B cell (primary cell): ENCODE data around the gene TRIM40. TPM values are rescaled to one million over a fixed set of nuclear protein-coding genes. Genes with fewer than 3 reads are reported as not detected.
"Not testable (repeated sequence)": the region's sequence is repeated elsewhere in the genome, so short reads cannot be mapped to it uniquely, and the experiment has no call there.

ENCODE experiments used
- ATAC-seq: fragments of 200-7000 bp; cut with Tn5 transposase; one replicate; pipeline ENCODE4 v1.10.0; 2021; ENCODE audit warnings: low read depth, mild to moderate bottlenecking, moderate number of reproducible peaks, moderate library complexity
- CTCF ChIA-PET: fragments of 350-600 bp; sonication (Branson Sonifier 250); formaldehyde crosslinking; loops from one replicate; lab custom pipeline; 2021; ENCODE audit warnings: antibody characterized with exemption, inconsistent platforms; lab: Charles Lee
- POLR2A ChIA-PET: fragments of 350-600 bp; sonication (Branson Sonifier 250); formaldehyde crosslinking; loops from one replicate; lab custom pipeline; 2021; ENCODE audit warnings: antibody characterized with exemption; lab: Charles Lee
- DNase-seq: peaks from one replicate; pipeline ENCODE4 v3.0.0; 2013
- H2AFZ ChIP-seq: 2 replicates; pipeline ENCODE4 v1.6.1; 2012; ENCODE audit warnings: mild to moderate bottlenecking, low read depth, low read length; ENCODE audit not compliant: insufficient read depth, poor library complexity, severe bottlenecking
- H3K27ac ChIP-seq, 2 donors: 1 replicate in 1 of 2; 2 replicates in 1 of 2; pipeline ENCODE4 v1.5.1; 2012 to 2013; ENCODE audit warnings: low read length in 2 of 2, mild to moderate bottlenecking in 2 of 2, moderate library complexity in 1 of 2
- H3K27me3 ChIP-seq, 4 experiments: fragments of 200-600 bp in 1 of 4; sonication (generic) in 1 of 4; replicated peaks in 1 of 4; 1 replicate in 2 of 4; 2 replicates in 2 of 4; pipeline versions ENCODE4 v1.6.1 to v1.7.0; 2013 to 2016; ENCODE audit warnings: low read length in 3 of 4, mild to moderate bottlenecking in 2 of 4, mixed read lengths in 1 of 4, moderate library complexity in 1 of 4; ENCODE audit not compliant: insufficient read depth in 4 of 4, control insufficient read depth in 3 of 4; ENCODE audit errors: control extremely low read depth in 1 of 4
- H3K36me3 ChIP-seq, 2 experiments: replicated peaks in 1 of 2; 1 replicate in 1 of 2; 2 replicates in 1 of 2; pipeline versions ENCODE4 v1.6.1 to v1.7.1; 2013; ENCODE audit warnings: low read length in 1 of 2; ENCODE audit not compliant: insufficient read depth in 2 of 2, control insufficient read depth in 1 of 2; ENCODE audit errors: control extremely low read depth in 1 of 2, extremely low read depth in 1 of 2
- H3K4me1 ChIP-seq, 2 donors: fragments of 200-600 bp in 1 of 2; sonication (generic) in 1 of 2; 1 replicate in 1 of 2; 2 replicates in 1 of 2; pipeline versions ENCODE4 v1.5.1 to v1.6.1; 2013 to 2017; ENCODE audit warnings: low read length in 2 of 2; ENCODE audit not compliant: control insufficient read depth in 2 of 2, insufficient read depth in 2 of 2
- H3K4me2 ChIP-seq: replicated peaks from 2 replicates; pipeline ENCODE3; 2012; ENCODE audit warnings: mild to moderate bottlenecking, low read depth, low read length; ENCODE audit not compliant: poor library complexity, severe bottlenecking
- H3K4me3 ChIP-seq, 5 experiments: fragments of 200-600 bp in 1 of 5; sonication (generic) in 1 of 5; 1 replicate in 3 of 5; 2 replicates in 2 of 5; pipeline versions ENCODE4 v1.5.1 to v1.7.0; 2011 to 2016; ENCODE audit warnings: low read length in 4 of 5, mild to moderate bottlenecking in 4 of 5, low read depth in 2 of 5, control low read depth in 1 of 5, moderate library complexity in 1 of 5; ENCODE audit not compliant: insufficient read depth in 1 of 5; ENCODE audit errors: control extremely low read depth in 1 of 5, extremely low read depth in 1 of 5
- H3K79me2 ChIP-seq: fragments of 200-600 bp; sonication (generic); one replicate; pipeline ENCODE4 v1.6.0; 2016; ENCODE audit warnings: low read length; ENCODE audit not compliant: control insufficient read depth, insufficient read depth
- H3K9ac ChIP-seq: fragments of 200-600 bp; sonication (generic); 2 replicates; pipeline ENCODE4 v1.6.1; 2017; ENCODE audit warnings: mild to moderate bottlenecking, low read length, moderate library complexity
- H3K9me3 ChIP-seq, 3 donors: one replicate each; pipeline versions ENCODE4 v1.6.1 to v1.7.1; 2013; ENCODE audit warnings: low read length in 2 of 3; ENCODE audit not compliant: control insufficient read depth in 2 of 3, insufficient read depth in 1 of 3; ENCODE audit errors: control extremely low read depth in 1 of 3
- H4K20me1 ChIP-seq: 2 replicates; pipeline ENCODE4 v1.6.0; 2012; ENCODE audit warnings: mild to moderate bottlenecking, low read length; ENCODE audit not compliant: insufficient read depth, control insufficient read depth, poor library complexity, severe bottlenecking
- H3K27ac Mint-ChIP-seq: one replicate; pipeline ENCODE4 v1.8.0; 2021; ENCODE audit warnings: mixed read lengths
- H3K27me3 Mint-ChIP-seq: one replicate; pipeline ENCODE4 v1.8.0; 2021; ENCODE audit warnings: mixed read lengths
- H3K4me1 Mint-ChIP-seq: one replicate; pipeline ENCODE4 v1.8.0; 2021; ENCODE audit warnings: mixed read lengths
- H3K4me3 Mint-ChIP-seq: one replicate; pipeline ENCODE4 v1.8.0; 2021; ENCODE audit warnings: mixed read lengths
- H3K9me3 Mint-ChIP-seq: one replicate; pipeline ENCODE4 v1.8.0; 2022; ENCODE audit warnings: mixed read lengths; ENCODE audit not compliant: insufficient read depth
- EZH2 ChIP-seq: IDR thresholded peaks from 2 replicates; pipeline ENCODE4 v1.6.1; 2012; ENCODE audit warnings: borderline replicate concordance, low read depth, mild to moderate bottlenecking, moderate library complexity, low read length; ENCODE audit not compliant: insufficient read depth, poor library complexity, severe bottlenecking
- WGBS: methylation state at CpG from one replicate; pipeline ENCODE4 v1.1.5; 2013; ENCODE audit warnings: missing lambda C conversion rate; ENCODE audit not compliant: insufficient coverage; 5-methylcytosine and 5-hydroxymethylcytosine counted together
- intact Hi-C: fragments of 100-400 bp; cut with micrococcal nuclease; formaldehyde crosslinking; loops from one replicate; pipeline ENCODE4 v1.10.0; 2022
- polyA plus RNA-seq: library from polyadenylated mRNA; depleted of rRNA; stranded (reverse); fragments of >200 nt; gene quantifications from 2 replicates; pipeline ENCODE4 v1.2.3, GENCODE V29; 2012
- total RNA-seq, 2 donors: library from RNA; stranded (reverse); fragments of 120-200 nt in 1 of 2; gene quantifications; 1 replicate in 1 of 2; 2 replicates in 1 of 2; pipeline versions ENCODE4 v1.2.3 to v1.2.4, GENCODE V29; 2013 to 2022
- TF ChIP-seq, protein P1 (sequence below): fragments of 200-600 bp; IDR thresholded peaks from one replicate; pipeline ENCODE4 v1.8.0; 2022; ENCODE audit warnings: antibody characterized with exemption, mild to moderate bottlenecking

TRIM40 gene
- total and polyA plus RNA-seq, 2 donors (not counting 1 experiment from before 2014, with no cell fraction given), result not detected

GRCh38 chr6:30136570-30137286 is 788 bp downstream of the TRIM40 start:
- Mint-ChIP-seq H3K27ac (no peak overlapping the region), H3K4me1 (no peaks in the 10 kb centered on the region), H3K9me3 (no peaks in the 10 kb centered on the region), H3K27me3 (peaks cover 44% of the 10 kb centered on the region), H3K4me3 (no peak overlapping the region)
- no peaks in the 10 kb centered on the region for H4K20me1 ChIP-seq
- DNase-seq (no peak), ATAC-seq (no peak)
- ChIA-PET POLR2A (no interaction called here), CTCF (interaction anchor here (1.5 kb wide), 1 partner anchor 34 kb away, joined by 6 read pairs; no protein-coding TSS in a partner anchor)
- no peaks in the 10 kb centered on the region for H3K36me3 ChIP-seq
- no peak overlapping the region for H3K4me2 ChIP-seq
- H3K79me2 ChIP-seq, result no peaks in the 10 kb centered on the region
- TF ChIP-seq, protein P1, sequence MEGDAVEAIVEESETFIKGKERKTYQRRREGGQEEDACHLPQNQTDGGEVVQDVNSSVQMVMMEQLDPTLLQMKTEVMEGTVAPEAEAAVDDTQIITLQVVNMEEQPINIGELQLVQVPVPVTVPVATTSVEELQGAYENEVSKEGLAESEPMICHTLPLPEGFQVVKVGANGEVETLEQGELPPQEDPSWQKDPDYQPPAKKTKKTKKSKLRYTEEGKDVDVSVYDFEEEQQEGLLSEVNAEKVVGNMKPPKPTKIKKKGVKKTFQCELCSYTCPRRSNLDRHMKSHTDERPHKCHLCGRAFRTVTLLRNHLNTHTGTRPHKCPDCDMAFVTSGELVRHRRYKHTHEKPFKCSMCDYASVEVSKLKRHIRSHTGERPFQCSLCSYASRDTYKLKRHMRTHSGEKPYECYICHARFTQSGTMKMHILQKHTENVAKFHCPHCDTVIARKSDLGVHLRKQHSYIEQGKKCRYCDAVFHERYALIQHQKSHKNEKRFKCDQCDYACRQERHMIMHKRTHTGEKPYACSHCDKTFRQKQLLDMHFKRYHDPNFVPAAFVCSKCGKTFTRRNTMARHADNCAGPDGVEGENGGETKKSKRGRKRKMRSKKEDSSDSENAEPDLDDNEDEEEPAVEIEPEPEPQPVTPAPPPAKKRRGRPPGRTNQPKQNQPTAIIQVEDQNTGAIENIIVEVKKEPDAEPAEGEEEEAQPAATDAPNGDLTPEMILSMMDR, result no peak
- no peak for TF ChIP-seq EZH2
- no peak overlapping the region for H2AFZ ChIP-seq
- WGBS, result 60% methylated on average over 10 of the region's 11 CpGs
- no peaks in the 10 kb centered on the region for H3K9me3 ChIP-seq
- peaks cover 0 to 25% (median 17%) of the 10 kb centered on the region in 4 experiments for H3K27me3 ChIP-seq
- H3K9ac ChIP-seq, result no peak overlapping the region
- no peak overlapping the region for H3K4me3 ChIP-seq
- intact Hi-C loops, result loop anchor here (10.0 kb wide), 1 partner anchor 122 kb away; no protein-coding TSS in a partner anchor
- H3K4me1 ChIP-seq, result no peaks in the 10 kb centered on the region
- H3K27ac ChIP-seq, result no peak overlapping the region

GRCh38 chr6:30140240-30140639 is 4.3 kb downstream of the TRIM40 start:
- ATAC-seq, result not testable (repeated sequence)
- peaks cover 0 to 21% (median 12%) of the 10 kb centered on the region in 4 experiments for H3K27me3 ChIP-seq
- WGBS, result 82% methylated on average over 3 of the region's 8 CpGs

More at GRCh38 chr6:30140240-30140639, 4.3 kb downstream of the TRIM40 start:
- H4K20me1 ChIP-seq, H3K4me1 Mint-ChIP-seq, H3K27ac Mint-ChIP-seq, H2AFZ ChIP-seq, H3K27ac ChIP-seq, H3K4me1 ChIP-seq, POLR2A ChIA-PET, H3K4me3 ChIP-seq, H3K9me3 ChIP-seq, intact Hi-C loops, H3K4me3 Mint-ChIP-seq, H3K79me2 ChIP-seq, H3K9me3 Mint-ChIP-seq, H3K36me3 ChIP-seq, DNase-seq, H3K9ac ChIP-seq, H3K4me2 ChIP-seq: not testable (repeated sequence)
- CTCF ChIA-PET, result interaction anchor here (1.7 kb wide), 1 partner anchor 9 kb away, joined by 6 read pairs; no protein-coding TSS in a partner anchor
- peaks cover 47% of the 10 kb centered on the region for H3K27me3 Mint-ChIP-seq
